Trophoblast cell (in vitro differentiated cells and primary cell): ENCODE measurements around the gene BAG3.
A peak's percentile ranks its signal among the peaks of the same experiment; 100 is the strongest.

Experiments used
- DNase-seq, 2 donors: peaks; one replicate each; pipeline ENCODE4 v3.0.0-alpha.2; 2016
- H2AFZ ChIP-seq: 2 replicates; pipeline ENCODE4 v1.6.1; 2013; ENCODE audit warnings: low read length, moderate library complexity, mild to moderate bottlenecking; ENCODE audit not compliant: insufficient read depth, poor library complexity
- H2AK5ac ChIP-seq: 2 replicates; pipeline ENCODE4 v1.6.1; 2013; ENCODE audit warnings: mild to moderate bottlenecking, low read length
- H2BK120ac ChIP-seq: 2 replicates; pipeline ENCODE4 v1.6.1; 2013; ENCODE audit warnings: low read length, mild to moderate bottlenecking, moderate library complexity; ENCODE audit not compliant: insufficient read depth, poor library complexity
- H2BK12ac ChIP-seq: 2 replicates; pipeline ENCODE4 v1.6.1; 2013; ENCODE audit warnings: mild to moderate bottlenecking, low read length, moderate library complexity
- H2BK5ac ChIP-seq: 2 replicates; pipeline ENCODE4 v1.6.1; 2013; ENCODE audit warnings: low read length, low read depth, moderate library complexity, mild to moderate bottlenecking; ENCODE audit not compliant: poor library complexity
- H3K14ac ChIP-seq: 2 replicates; pipeline ENCODE4 v1.6.1; 2013; ENCODE audit warnings: mild to moderate bottlenecking, low read length
- H3K18ac ChIP-seq: 2 replicates; pipeline ENCODE4 v1.6.1; 2013; ENCODE audit warnings: mild to moderate bottlenecking, low read length
- H3K23ac ChIP-seq: 2 replicates; pipeline ENCODE4 v1.6.1; 2013; ENCODE audit warnings: low read length
- H3K27ac ChIP-seq: 2 replicates; pipeline ENCODE4 v1.5.1; 2013; ENCODE audit warnings: low read depth, mild to moderate bottlenecking, inconsistent platforms, low read length, moderate library complexity
- H3K27me3 ChIP-seq: 2 replicates; pipeline ENCODE4 v1.6.1; 2013; ENCODE audit warnings: inconsistent platforms, mild to moderate bottlenecking, low read length, moderate library complexity; ENCODE audit not compliant: insufficient read depth
- H3K36me3 ChIP-seq, 2 experiments: 1 replicate in 1 of 2; 2 replicates in 1 of 2; pipeline ENCODE4 v1.6.1; 2013; ENCODE audit warnings: low read length in 2 of 2, mild to moderate bottlenecking in 2 of 2, moderate library complexity in 1 of 2; ENCODE audit not compliant: insufficient read depth in 2 of 2, control insufficient read depth in 1 of 2
- H3K4ac ChIP-seq: 2 replicates; pipeline ENCODE4 v1.6.1; 2013; ENCODE audit warnings: low read depth, mild to moderate bottlenecking, low read length, moderate library complexity
- H3K4me1 ChIP-seq, 2 experiments: 1 replicate in 1 of 2; 2 replicates in 1 of 2; pipeline ENCODE4 v1.6.1; 2013; ENCODE audit warnings: low read length in 2 of 2, mild to moderate bottlenecking in 2 of 2, moderate library complexity in 1 of 2; ENCODE audit not compliant: insufficient read depth in 2 of 2, control insufficient read depth in 1 of 2
- H3K4me2 ChIP-seq: 2 replicates; pipeline ENCODE4 v1.6.1; 2013; ENCODE audit warnings: inconsistent platforms, mild to moderate bottlenecking, low read length, moderate library complexity
- H3K4me3 ChIP-seq: 2 replicates; pipeline ENCODE4 v1.5.1; 2013; ENCODE audit warnings: mild to moderate bottlenecking, low read depth, low read length, inconsistent platforms
- H3K79me1 ChIP-seq: one replicate; pipeline ENCODE4 v1.6.1; 2013; ENCODE audit warnings: low read length
- H3K79me2 ChIP-seq: 2 replicates; pipeline ENCODE4 v1.6.1; 2013; ENCODE audit warnings: low read length, mild to moderate bottlenecking; ENCODE audit not compliant: control insufficient read depth, insufficient read depth, poor library complexity
- H3K9ac ChIP-seq: 2 replicates; pipeline ENCODE4 v1.6.1; 2013; ENCODE audit warnings: mild to moderate bottlenecking, low read length
- H3K9me3 ChIP-seq: 2 replicates; pipeline ENCODE4 v1.6.1; 2013; ENCODE audit warnings: low read depth, mild to moderate bottlenecking, control low read depth, inconsistent platforms, low read length; ENCODE audit not compliant: insufficient read depth
- H4K12ac ChIP-seq: 2 replicates; pipeline ENCODE4 v1.6.1; 2013; ENCODE audit warnings: low read depth, mild to moderate bottlenecking, low read length, moderate library complexity
- H4K8ac ChIP-seq: 2 replicates; pipeline ENCODE4 v1.6.1; 2013; ENCODE audit warnings: low read depth, mild to moderate bottlenecking, low read length, moderate library complexity
- H4K91ac ChIP-seq: one replicate; pipeline ENCODE4 v1.6.1; 2013; ENCODE audit warnings: low read depth, mild to moderate bottlenecking, low read length, moderate library complexity
- WGBS: extraction: QIAGEN DNeasy Blood & Tissue Kit; methylation state at CpG from one replicate; pipeline ENCODE4 v1.1.7; 2013; ENCODE audit warnings: missing lambda C conversion rate; ENCODE audit not compliant: insufficient read length, insufficient coverage; ENCODE audit errors: extremely low coverage; 5-methylcytosine and 5-hydroxymethylcytosine counted together

The BAG3 gene

GRCh38 chr10:119675483-119676170 is 24.4 kb downstream of the BAG3 start:
- no peak for DNase-seq
- Histone ChIP-seq H3K4me2 (no peak overlapping the region), H3K9ac (no peak overlapping the region), H3K4me1 (peaks cover 14 to 18% of the 10 kb centered on the region in 2 experiments), H2BK12ac (no peak overlapping the region), H3K4ac (no peak overlapping the region), H2BK120ac (no peak overlapping the region), H3K9me3 (no peaks in the 10 kb centered on the region), H2AK5ac (no peak overlapping the region), H3K79me1 (peaks cover 5% of the 10 kb centered on the region), H2BK5ac (no peak overlapping the region), H2AFZ (no peak overlapping the region), H3K79me2 (no peaks in the 10 kb centered on the region), H4K12ac (no peak overlapping the region), H3K27ac (peak overlapping the region; percentile 73), H4K91ac (no peak overlapping the region), H4K8ac (no peak overlapping the region), H3K4me3 (no peak overlapping the region), H3K36me3 (peaks cover 40 to 47% of the 10 kb centered on the region in 2 experiments), H3K18ac (no peak overlapping the region), H3K27me3 (no peaks in the 10 kb centered on the region), H3K23ac (no peak overlapping the region), H3K14ac (no peak overlapping the region)
- WGBS = no CpG with 5 or more reads among the region's 9 CpGs

- H2BK120ac ChIP-seq = no peak overlapping the region
- H2AK5ac ChIP-seq = no peak overlapping the region
- no peak overlapping the region for H3K14ac ChIP-seq
- no peak overlapping the region for H2AFZ ChIP-seq
- no peak overlapping the region for H2BK12ac ChIP-seq
- H3K36me3 ChIP-seq = peaks cover 30 to 37% of the 10 kb centered on the region in 2 experiments
- H3K9ac ChIP-seq = no peak overlapping the region
- H4K8ac ChIP-seq = no peak overlapping the region
- no CpG with 5 or more reads among the region's 6 CpGs for WGBS
- no peak for DNase-seq
- H3K4me3 ChIP-seq = no peak overlapping the region
- no peak overlapping the region for H3K23ac ChIP-seq
- peaks cover 4% of the 10 kb centered on the region for H3K79me1 ChIP-seq
- no peak overlapping the region for H3K4ac ChIP-seq
- no peak overlapping the region for H3K27ac ChIP-seq
- H2BK5ac ChIP-seq = no peak overlapping the region
- H3K27me3 ChIP-seq = no peaks in the 10 kb centered on the region
- no peaks in the 10 kb centered on the region for H3K79me2 ChIP-seq
- no peak overlapping the region for H3K4me2 ChIP-seq
- H4K91ac ChIP-seq = no peak overlapping the region
- H3K18ac ChIP-seq = no peak overlapping the region
- H4K12ac ChIP-seq = no peak overlapping the region
- H3K4me1 ChIP-seq = peaks cover 13 to 20% of the 10 kb centered on the region in 2 experiments
- no peaks in the 10 kb centered on the region for H3K9me3 ChIP-seq
Observed at GRCh38 chr10:119677126-119677525, 25.9 kb downstream of the BAG3 start.

GRCh38 chr10:119677904-119678755 is 26.9 kb downstream of the BAG3 start:
- Histone ChIP-seq H3K27me3 (no peaks in the 10 kb centered on the region), H2BK120ac (no peak overlapping the region), H4K8ac (no peak overlapping the region), H3K4ac (no peak overlapping the region), H3K4me1 (peaks cover 7 to 20% of the 10 kb centered on the region in 2 experiments), H3K4me2 (no peak overlapping the region), H4K91ac (no peak overlapping the region), H3K23ac (no peak overlapping the region), H3K27ac (no peak overlapping the region), H2AK5ac (no peak overlapping the region), H4K12ac (no peak overlapping the region), H3K36me3 (peaks cover 21 to 27% of the 10 kb centered on the region in 2 experiments), H3K4me3 (no peak overlapping the region), H2AFZ (no peak overlapping the region), H2BK12ac (no peak overlapping the region), H3K79me1 (peaks cover 2% of the 10 kb centered on the region), H3K9me3 (no peaks in the 10 kb centered on the region), H3K14ac (no peak overlapping the region), H2BK5ac (no peak overlapping the region), H3K79me2 (no peaks in the 10 kb centered on the region), H3K18ac (no peak overlapping the region), H3K9ac (no peak overlapping the region)
- WGBS = no CpG with 5 or more reads among the region's 13 CpGs
- no peak for DNase-seq

GRCh38 chr10:119679480-119679829 is 28.3 kb downstream of the BAG3 start:
- peaks cover 17 to 19% of the 10 kb centered on the region in 2 experiments for H3K36me3 ChIP-seq
- no peaks in the 10 kb centered on the region for H3K9me3 ChIP-seq

More at GRCh38 chr10:119679480-119679829, 28.3 kb downstream of the BAG3 start:
- Histone ChIP-seq H4K91ac (no peak overlapping the region), H2AK5ac (no peak overlapping the region), H2BK12ac (no peak overlapping the region), H3K4ac (no peak overlapping the region), H2AFZ (no peak overlapping the region), H3K23ac (no peak overlapping the region), H2BK5ac (no peak overlapping the region), H4K12ac (no peak overlapping the region), H3K79me1 (peaks cover 2% of the 10 kb centered on the region), H3K9ac (no peak overlapping the region), H3K27me3 (no peaks in the 10 kb centered on the region), H3K4me2 (no peak overlapping the region), H3K79me2 (no peaks in the 10 kb centered on the region), H3K14ac (no peak overlapping the region), H3K18ac (no peak overlapping the region), H3K27ac (no peak overlapping the region), H4K8ac (no peak overlapping the region), H2BK120ac (no peak overlapping the region), H3K4me3 (no peak overlapping the region), H3K4me1 (peaks cover 7 to 17% of the 10 kb centered on the region in 2 experiments)
- WGBS = no CpG with 5 or more reads among the region's 7 CpGs
- DNase-seq = no peak
